ENCODE data around the gene PLA2G3. TPM values are rescaled to one million over a fixed set of nuclear protein-coding genes. Genes with fewer than 3 reads are reported as not detected.

Gene PLA2G3
- total and polyA plus RNA-seq, 2 experiments from 2014 or later = 18.0 to 34.5 TPM

DNA sequence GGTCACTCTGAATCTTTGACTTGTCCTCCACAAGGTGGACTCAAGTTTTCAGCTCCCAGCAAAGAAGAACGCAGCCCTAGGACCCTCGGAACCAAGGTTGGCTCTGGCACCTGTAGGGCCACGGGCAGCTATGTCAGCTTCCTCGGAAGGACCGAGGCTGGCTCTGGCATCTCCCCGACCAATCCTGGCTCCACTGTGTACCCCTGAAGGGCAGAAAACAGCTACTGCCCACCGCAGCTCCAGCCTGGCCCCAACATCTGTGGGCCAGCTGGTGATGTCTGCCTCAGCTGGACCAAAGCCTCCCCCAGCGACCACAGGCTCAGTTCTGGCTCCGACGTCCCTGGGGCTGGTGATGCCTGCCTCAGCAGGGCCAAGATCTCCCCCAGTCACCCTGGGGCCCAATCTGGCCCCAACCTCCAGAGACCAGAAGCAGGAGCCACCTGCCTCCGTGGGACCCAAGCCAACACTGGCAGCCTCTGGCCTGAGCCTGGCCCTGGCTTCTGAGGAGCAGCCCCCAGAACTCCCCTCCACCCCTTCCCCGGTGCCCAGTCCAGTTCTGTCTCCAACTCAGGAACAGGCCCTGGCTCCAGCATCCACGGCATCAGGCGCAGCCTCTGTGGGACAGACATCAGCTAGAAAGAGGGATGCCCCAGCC is 15.4 kb downstream of the PLA2G3 start:
- no peak for DNase-seq (ENCODE audit: low spot score)
- H3K36me3 Mint-ChIP-seq (ENCODE audit: low read depth) = no peaks in the 10 kb centered on the region
- H3F3A ChIP-seq (replicated peaks; ENCODE audit: low read depth) = no peaks in the 10 kb centered on the region

More for the DNA sequence above, 15.4 kb downstream of the PLA2G3 start:
- H3K27ac ChIP-seq (ENCODE audit: low read depth) = no peak overlapping the region
- peaks cover 20% of the 10 kb centered on the region for H3K27me3 Mint-ChIP-seq (ENCODE audit: insufficient read depth, low read depth, poor library complexity)
- H3K4me3 Mint-ChIP-seq = no peak overlapping the region
- H3K4me2 ChIP-seq = no peak overlapping the region
- H2AFZ ChIP-seq = no peak overlapping the region
- no peaks in the 10 kb centered on the region for H3K27me3 ChIP-seq (ENCODE audit: insufficient read depth)
- H3K9me2 ChIP-seq (ENCODE audit: insufficient read depth) = no peaks in the 10 kb centered on the region
- no peaks in the 10 kb centered on the region for H3K36me3 ChIP-seq (ENCODE audit: insufficient read depth)
- H3K27ac Mint-ChIP-seq = no peak overlapping the region
- H4K20me1 ChIP-seq (replicated peaks; ENCODE audit: insufficient read depth) = no peaks in the 10 kb centered on the region
- no peaks in the 10 kb centered on the region for H3K9me3 Mint-ChIP-seq
- H3K4me1 Mint-ChIP-seq = peaks cover 27% of the 10 kb centered on the region
- TF ChIP-seq, protein P1, sequence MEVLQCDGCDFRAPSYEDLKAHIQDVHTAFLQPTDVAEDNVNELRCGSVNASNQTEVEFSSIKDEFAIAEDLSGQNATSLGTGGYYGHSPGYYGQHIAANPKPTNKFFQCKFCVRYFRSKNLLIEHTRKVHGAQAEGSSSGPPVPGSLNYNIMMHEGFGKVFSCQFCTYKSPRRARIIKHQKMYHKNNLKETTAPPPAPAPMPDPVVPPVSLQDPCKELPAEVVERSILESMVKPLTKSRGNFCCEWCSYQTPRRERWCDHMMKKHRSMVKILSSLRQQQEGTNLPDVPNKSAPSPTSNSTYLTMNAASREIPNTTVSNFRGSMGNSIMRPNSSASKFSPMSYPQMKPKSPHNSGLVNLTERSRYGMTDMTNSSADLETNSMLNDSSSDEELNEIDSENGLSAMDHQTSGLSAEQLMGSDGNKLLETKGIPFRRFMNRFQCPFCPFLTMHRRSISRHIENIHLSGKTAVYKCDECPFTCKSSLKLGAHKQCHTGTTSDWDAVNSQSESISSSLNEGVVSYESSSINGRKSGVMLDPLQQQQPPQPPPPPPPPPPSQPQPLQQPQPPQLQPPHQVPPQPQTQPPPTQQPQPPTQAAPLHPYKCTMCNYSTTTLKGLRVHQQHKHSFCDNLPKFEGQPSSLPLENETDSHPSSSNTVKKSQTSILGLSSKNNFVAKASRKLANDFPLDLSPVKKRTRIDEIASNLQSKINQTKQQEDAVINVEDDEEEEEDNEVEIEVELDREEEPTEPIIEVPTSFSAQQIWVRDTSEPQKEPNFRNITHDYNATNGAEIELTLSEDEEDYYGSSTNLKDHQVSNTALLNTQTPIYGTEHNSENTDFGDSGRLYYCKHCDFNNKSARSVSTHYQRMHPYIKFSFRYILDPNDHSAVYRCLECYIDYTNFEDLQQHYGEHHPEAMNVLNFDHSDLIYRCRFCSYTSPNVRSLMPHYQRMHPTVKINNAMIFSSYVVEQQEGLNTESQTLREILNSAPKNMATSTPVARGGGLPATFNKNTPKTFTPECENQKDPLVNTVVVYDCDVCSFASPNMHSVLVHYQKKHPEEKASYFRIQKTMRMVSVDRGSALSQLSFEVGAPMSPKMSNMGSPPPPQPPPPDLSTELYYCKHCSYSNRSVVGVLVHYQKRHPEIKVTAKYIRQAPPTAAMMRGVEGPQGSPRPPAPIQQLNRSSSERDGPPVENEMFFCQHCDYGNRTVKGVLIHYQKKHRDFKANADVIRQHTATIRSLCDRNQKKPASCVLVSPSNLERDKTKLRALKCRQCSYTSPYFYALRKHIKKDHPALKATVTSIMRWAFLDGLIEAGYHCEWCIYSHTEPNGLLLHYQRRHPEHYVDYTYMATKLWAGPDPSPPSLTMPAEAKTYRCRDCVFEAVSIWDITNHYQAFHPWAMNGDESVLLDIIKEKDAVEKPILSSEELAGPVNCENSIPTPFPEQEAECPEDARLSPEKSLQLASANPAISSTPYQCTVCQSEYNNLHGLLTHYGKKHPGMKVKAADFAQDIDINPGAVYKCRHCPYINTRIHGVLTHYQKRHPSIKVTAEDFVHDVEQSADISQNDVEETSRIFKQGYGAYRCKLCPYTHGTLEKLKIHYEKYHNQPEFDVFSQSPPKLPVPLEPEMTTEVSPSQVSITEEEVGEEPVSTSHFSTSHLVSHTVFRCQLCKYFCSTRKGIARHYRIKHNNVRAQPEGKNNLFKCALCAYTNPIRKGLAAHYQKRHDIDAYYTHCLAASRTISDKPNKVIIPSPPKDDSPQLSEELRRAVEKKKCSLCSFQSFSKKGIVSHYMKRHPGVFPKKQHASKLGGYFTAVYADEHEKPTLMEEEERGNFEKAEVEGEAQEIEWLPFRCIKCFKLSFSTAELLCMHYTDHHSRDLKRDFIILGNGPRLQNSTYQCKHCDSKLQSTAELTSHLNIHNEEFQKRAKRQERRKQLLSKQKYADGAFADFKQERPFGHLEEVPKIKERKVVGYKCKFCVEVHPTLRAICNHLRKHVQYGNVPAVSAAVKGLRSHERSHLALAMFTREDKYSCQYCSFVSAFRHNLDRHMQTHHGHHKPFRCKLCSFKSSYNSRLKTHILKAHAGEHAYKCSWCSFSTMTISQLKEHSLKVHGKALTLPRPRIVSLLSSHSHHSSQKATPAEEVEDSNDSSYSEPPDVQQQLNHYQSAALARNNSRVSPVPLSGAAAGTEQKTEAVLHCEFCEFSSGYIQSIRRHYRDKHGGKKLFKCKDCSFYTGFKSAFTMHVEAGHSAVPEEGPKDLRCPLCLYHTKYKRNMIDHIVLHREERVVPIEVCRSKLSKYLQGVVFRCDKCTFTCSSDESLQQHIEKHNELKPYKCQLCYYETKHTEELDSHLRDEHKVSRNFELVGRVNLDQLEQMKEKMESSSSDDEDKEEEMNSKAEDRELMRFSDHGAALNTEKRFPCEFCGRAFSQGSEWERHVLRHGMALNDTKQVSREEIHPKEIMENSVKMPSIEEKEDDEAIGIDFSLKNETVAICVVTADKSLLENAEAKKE (CRISPR knock-in tag; IDR thresholded peaks at IDR 0.05) = no peak
- TF ChIP-seq ZNF114 (CRISPR knock-in tag; IDR thresholded peaks at IDR 0.05) (no peak), NANOG (IDR thresholded peaks at IDR 0.05; ENCODE audit: borderline replicate concordance) (no peak), POLR2AphosphoS5 (IDR thresholded peaks at IDR 0.05; ENCODE audit: low read depth) (no peak), ZNF331 (CRISPR knock-in tag; IDR thresholded peaks at IDR 0.05; ENCODE audit: low read depth) (no peak), JUNB (IDR thresholded peaks at IDR 0.05; ENCODE audit: unreplicated experiment) (no peak), CREB1 (CRISPR knock-in tag; IDR thresholded peaks at IDR 0.05; ENCODE audit: low read depth) (no peak), STAT1 (IDR thresholded peaks at IDR 0.05; ENCODE audit: unreplicated experiment) (no peak), EZH2 (IDR thresholded peaks at IDR 0.05; ENCODE audit: low read depth, unreplicated experiment) (no peak), EZH2phosphoT487 (IDR thresholded peaks at IDR 0.05; ENCODE audit: unreplicated experiment) (no peak)
- TF ChIP-seq, protein P2, sequence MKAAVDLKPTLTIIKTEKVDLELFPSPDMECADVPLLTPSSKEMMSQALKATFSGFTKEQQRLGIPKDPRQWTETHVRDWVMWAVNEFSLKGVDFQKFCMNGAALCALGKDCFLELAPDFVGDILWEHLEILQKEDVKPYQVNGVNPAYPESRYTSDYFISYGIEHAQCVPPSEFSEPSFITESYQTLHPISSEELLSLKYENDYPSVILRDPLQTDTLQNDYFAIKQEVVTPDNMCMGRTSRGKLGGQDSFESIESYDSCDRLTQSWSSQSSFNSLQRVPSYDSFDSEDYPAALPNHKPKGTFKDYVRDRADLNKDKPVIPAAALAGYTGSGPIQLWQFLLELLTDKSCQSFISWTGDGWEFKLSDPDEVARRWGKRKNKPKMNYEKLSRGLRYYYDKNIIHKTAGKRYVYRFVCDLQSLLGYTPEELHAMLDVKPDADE (IDR thresholded peaks at IDR 0.05) = no peak
- TF ChIP-seq, protein P3, sequence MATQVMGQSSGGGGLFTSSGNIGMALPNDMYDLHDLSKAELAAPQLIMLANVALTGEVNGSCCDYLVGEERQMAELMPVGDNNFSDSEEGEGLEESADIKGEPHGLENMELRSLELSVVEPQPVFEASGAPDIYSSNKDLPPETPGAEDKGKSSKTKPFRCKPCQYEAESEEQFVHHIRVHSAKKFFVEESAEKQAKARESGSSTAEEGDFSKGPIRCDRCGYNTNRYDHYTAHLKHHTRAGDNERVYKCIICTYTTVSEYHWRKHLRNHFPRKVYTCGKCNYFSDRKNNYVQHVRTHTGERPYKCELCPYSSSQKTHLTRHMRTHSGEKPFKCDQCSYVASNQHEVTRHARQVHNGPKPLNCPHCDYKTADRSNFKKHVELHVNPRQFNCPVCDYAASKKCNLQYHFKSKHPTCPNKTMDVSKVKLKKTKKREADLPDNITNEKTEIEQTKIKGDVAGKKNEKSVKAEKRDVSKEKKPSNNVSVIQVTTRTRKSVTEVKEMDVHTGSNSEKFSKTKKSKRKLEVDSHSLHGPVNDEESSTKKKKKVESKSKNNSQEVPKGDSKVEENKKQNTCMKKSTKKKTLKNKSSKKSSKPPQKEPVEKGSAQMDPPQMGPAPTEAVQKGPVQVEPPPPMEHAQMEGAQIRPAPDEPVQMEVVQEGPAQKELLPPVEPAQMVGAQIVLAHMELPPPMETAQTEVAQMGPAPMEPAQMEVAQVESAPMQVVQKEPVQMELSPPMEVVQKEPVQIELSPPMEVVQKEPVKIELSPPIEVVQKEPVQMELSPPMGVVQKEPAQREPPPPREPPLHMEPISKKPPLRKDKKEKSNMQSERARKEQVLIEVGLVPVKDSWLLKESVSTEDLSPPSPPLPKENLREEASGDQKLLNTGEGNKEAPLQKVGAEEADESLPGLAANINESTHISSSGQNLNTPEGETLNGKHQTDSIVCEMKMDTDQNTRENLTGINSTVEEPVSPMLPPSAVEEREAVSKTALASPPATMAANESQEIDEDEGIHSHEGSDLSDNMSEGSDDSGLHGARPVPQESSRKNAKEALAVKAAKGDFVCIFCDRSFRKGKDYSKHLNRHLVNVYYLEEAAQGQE (IDR thresholded peaks at IDR 0.05; ENCODE audit: unreplicated experiment) = no peak
- TF ChIP-seq, protein P4, sequence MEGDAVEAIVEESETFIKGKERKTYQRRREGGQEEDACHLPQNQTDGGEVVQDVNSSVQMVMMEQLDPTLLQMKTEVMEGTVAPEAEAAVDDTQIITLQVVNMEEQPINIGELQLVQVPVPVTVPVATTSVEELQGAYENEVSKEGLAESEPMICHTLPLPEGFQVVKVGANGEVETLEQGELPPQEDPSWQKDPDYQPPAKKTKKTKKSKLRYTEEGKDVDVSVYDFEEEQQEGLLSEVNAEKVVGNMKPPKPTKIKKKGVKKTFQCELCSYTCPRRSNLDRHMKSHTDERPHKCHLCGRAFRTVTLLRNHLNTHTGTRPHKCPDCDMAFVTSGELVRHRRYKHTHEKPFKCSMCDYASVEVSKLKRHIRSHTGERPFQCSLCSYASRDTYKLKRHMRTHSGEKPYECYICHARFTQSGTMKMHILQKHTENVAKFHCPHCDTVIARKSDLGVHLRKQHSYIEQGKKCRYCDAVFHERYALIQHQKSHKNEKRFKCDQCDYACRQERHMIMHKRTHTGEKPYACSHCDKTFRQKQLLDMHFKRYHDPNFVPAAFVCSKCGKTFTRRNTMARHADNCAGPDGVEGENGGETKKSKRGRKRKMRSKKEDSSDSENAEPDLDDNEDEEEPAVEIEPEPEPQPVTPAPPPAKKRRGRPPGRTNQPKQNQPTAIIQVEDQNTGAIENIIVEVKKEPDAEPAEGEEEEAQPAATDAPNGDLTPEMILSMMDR (conservative IDR thresholded peaks at IDR 0.05; ENCODE audit: low read depth in 2 of 2) = no peak
- H3K79me2 ChIP-seq (replicated peaks; ENCODE audit: insufficient read depth) = no peaks in the 10 kb centered on the region
- ATAC-seq = no peak
- peaks cover 17% of the 10 kb centered on the region; the same call in 1 of the 2 replicates for H3K4me1 ChIP-seq (ENCODE audit: insufficient read depth)
- no peak overlapping the region for H3K4me3 ChIP-seq

Data from GM23338 (cell line).